Inferior parietal cortex (tissue), 1 donor: ENCODE measurements around the gene HARBI1.

Experiments used
- DNase-seq: peaks from one replicate; pipeline ENCODE4 v3.0.0-alpha.2; 2016; ENCODE audit errors: extremely low spot score

The HARBI1 gene

GRCh38 chr11:46554213-46555147 is 62.5 kb downstream of the HARBI1 start:
- DNase-seq = no peak

- no peak for DNase-seq
Observed at GRCh38 chr11:46553814-46554212, 63.2 kb downstream of the HARBI1 start.
